GM23338 (cell line): ENCODE results near the gene KIAA1549. TPM values are rescaled to one million over a fixed set of nuclear protein-coding genes. Genes with fewer than 3 reads are reported as not detected.

Experiments used
- ATAC-seq: fragments of 200-7000 bp; cut with Tn5 transposase; 3 replicates; pipeline ENCODE4 v1.9.1; 2020
- DNase-seq: peaks from one replicate; pipeline ENCODE4 v3.0.0-alpha.2; 2015; ENCODE audit warnings: low spot score
- H2AFZ ChIP-seq: fragments of 200-600 bp; sonication (generic); 2 replicates; pipeline ENCODE4 v1.8.0; 2016; ENCODE audit warnings: antibody characterized with exemption, mild to moderate bottlenecking, moderate library complexity
- H3F3A ChIP-seq: fragments of 200-600 bp; sonication (generic); replicated peaks from 2 replicates; pipeline ENCODE4 v1.8.0; 2017; ENCODE audit warnings: antibody characterized with exemption, mixed run types, low read depth
- H3K27ac ChIP-seq: fragments of 200-600 bp; sonication (generic); 2 replicates; pipeline ENCODE4 v1.6.1; 2016; ENCODE audit warnings: low read depth
- H3K27me3 ChIP-seq: fragments of 200-600 bp; sonication (generic); 2 replicates; pipeline ENCODE4 v1.8.0; 2016; ENCODE audit warnings: mild to moderate bottlenecking, mixed run types, moderate library complexity; ENCODE audit not compliant: insufficient read depth
- H3K36me3 ChIP-seq: fragments of 200-600 bp; sonication (generic); 2 replicates; pipeline ENCODE4 v1.8.0; 2016; ENCODE audit warnings: mild to moderate bottlenecking; ENCODE audit not compliant: insufficient read depth
- H3K4me1 ChIP-seq: fragments of 200-600 bp; sonication (generic); 2 replicates; pipeline ENCODE4 v1.8.0; 2016; ENCODE audit warnings: mild to moderate bottlenecking, moderate library complexity; ENCODE audit not compliant: insufficient read depth
- H3K4me2 ChIP-seq: fragments of 200-600 bp; sonication (generic); 2 replicates; pipeline ENCODE4 v1.7.1; 2017; ENCODE audit warnings: mixed run types
- H3K4me3 ChIP-seq: fragments of 200-600 bp; sonication (generic); 2 replicates; pipeline ENCODE4 v1.6.1; 2016; ENCODE audit warnings: mixed run types
- H3K79me2 ChIP-seq: fragments of 200-600 bp; sonication (generic); replicated peaks from 2 replicates; pipeline ENCODE4 v1.8.0; 2017; ENCODE audit warnings: mild to moderate bottlenecking; ENCODE audit not compliant: insufficient read depth
- H3K9me2 ChIP-seq: fragments of 200-600 bp; sonication (generic); 2 replicates; pipeline ENCODE4 v1.8.0; 2017; ENCODE audit not compliant: insufficient read depth
- H4K20me1 ChIP-seq: fragments of 200-600 bp; sonication (generic); replicated peaks from 2 replicates; pipeline ENCODE4 v1.8.0; 2017; ENCODE audit warnings: mild to moderate bottlenecking; ENCODE audit not compliant: insufficient read depth
- H3K27ac Mint-ChIP-seq: 2 replicates; pipeline ENCODE4 v1.8.0; 2020; ENCODE audit warnings: inconsistent platforms, mild to moderate bottlenecking, moderate library complexity, mixed read lengths
- H3K27me3 Mint-ChIP-seq: 3 replicates; pipeline ENCODE4 v1.8.0; 2022; ENCODE audit warnings: low read depth, mild to moderate bottlenecking, moderate library complexity, mixed read lengths, inconsistent platforms; ENCODE audit not compliant: insufficient read depth, poor library complexity
- H3K36me3 Mint-ChIP-seq: 3 replicates; pipeline ENCODE4 v1.8.0; 2021; ENCODE audit warnings: low read depth, mild to moderate bottlenecking, inconsistent platforms, moderate library complexity, mixed read lengths
- H3K4me1 Mint-ChIP-seq: 3 replicates; pipeline ENCODE4 v1.8.0; 2020; ENCODE audit warnings: mild to moderate bottlenecking, inconsistent platforms, mixed read lengths
- H3K4me3 Mint-ChIP-seq: 3 replicates; pipeline ENCODE4 v1.8.0; 2021; ENCODE audit warnings: moderate library complexity, mild to moderate bottlenecking, inconsistent platforms, mixed read lengths
- H3K9me3 Mint-ChIP-seq: 3 replicates; pipeline ENCODE4 v1.8.0; 2020; ENCODE audit warnings: moderate library complexity, mild to moderate bottlenecking, inconsistent platforms, mixed read lengths
- CREB1 ChIP-seq: fragments of 250-450 bp; sonication (Bioruptor Pico); IDR thresholded peaks from 2 replicates; pipeline ENCODE4 v1.5.0; 2020; ENCODE audit warnings: low read depth, mild to moderate bottlenecking, moderate library complexity
- CTCF ChIP-seq, 2 experiments: fragments of 200-600 bp in 1 of 2; sonication (generic) in 1 of 2; conservative IDR thresholded peaks; 2 replicates each; pipeline versions ENCODE4 v1.5.1 to v1.6.1; 2016 to 2017; ENCODE audit warnings: antibody characterized with exemption in 2 of 2, low read depth in 2 of 2, mild to moderate bottlenecking in 2 of 2, moderate library complexity in 1 of 2
- ETS1 ChIP-seq: IDR thresholded peaks from 2 replicates; pipeline ENCODE4 v1.6.1; 2016; ENCODE audit warnings: antibody characterized with exemption
- EZH2 ChIP-seq: fragments of 200-600 bp; sonication (generic); IDR thresholded peaks from one replicate; pipeline ENCODE4 v1.8.0; 2017; ENCODE audit warnings: antibody characterized with exemption, mild to moderate bottlenecking, low read depth; ENCODE audit not compliant: unreplicated experiment
- NANOG ChIP-seq: IDR thresholded peaks from 2 replicates; pipeline ENCODE4 v1.6.1; 2016; ENCODE audit warnings: antibody characterized with exemption, borderline replicate concordance
- REST ChIP-seq: IDR thresholded peaks from one replicate; pipeline ENCODE4 v1.6.1; 2018; ENCODE audit warnings: antibody characterized with exemption; ENCODE audit not compliant: unreplicated experiment
- STAT1 ChIP-seq: IDR thresholded peaks from one replicate; pipeline ENCODE4 v1.6.1; 2016; ENCODE audit warnings: antibody characterized with exemption; ENCODE audit not compliant: unreplicated experiment
- ZNF114 ChIP-seq: fragments of 250-450 bp; sonication (Bioruptor Pico); IDR thresholded peaks from 2 replicates; pipeline ENCODE4 v1.5.0; 2020; ENCODE audit warnings: mild to moderate bottlenecking, moderate library complexity
- ZNF331 ChIP-seq: fragments of 250-450 bp; sonication (Bioruptor Pico); IDR thresholded peaks from 2 replicates; pipeline ENCODE4 v1.5.0; 2020; ENCODE audit warnings: low read depth, mild to moderate bottlenecking, moderate library complexity
- ZNF462 ChIP-seq: fragments of 250-450 bp; sonication (Bioruptor Pico); IDR thresholded peaks from 2 replicates; pipeline ENCODE4 v1.5.0; 2020; ENCODE audit warnings: mild to moderate bottlenecking, moderate library complexity
- polyA plus RNA-seq: library from polyadenylated mRNA; unstranded; fragments of >200 nt; fragmentation: Nextera tagmentation; extraction: Ambion mirVana; gene quantifications from 2 replicates; pipeline ENCODE4 v1.2.1, GENCODE V29; 2016
- total RNA-seq: library from RNA; depleted of rRNA; stranded (reverse); fragments of >200 nt; shearing (Covaris generic); gene quantifications from 2 replicates; pipeline ENCODE4 v1.2.3, GENCODE V29; 2014

The KIAA1549 gene
- total and polyA plus RNA-seq, 2 experiments from 2014 or later, result 3.6 to 13.5 TPM

- TF ChIP-seq ZNF462 (CRISPR knock-in tag) (no peak), ZNF331 (CRISPR knock-in tag) (no peak), EZH2 (no peak), NANOG (no peak), ZNF114 (CRISPR knock-in tag) (no peak), STAT1 (no peak), CTCF (conservative IDR thresholded peaks at IDR 0.05; ENCODE audit: low read depth in 2 of 2) (no peak)
Observed at GRCh38 chr7:138895679-138896078, 85.5 kb downstream of the KIAA1549 start (continued).

GRCh38 chr7:138893258-138893657 is 87.9 kb downstream of the KIAA1549 start:
- Histone ChIP-seq H4K20me1 (no peaks in the 10 kb centered on the region), H3K27ac (no peak overlapping the region), H3K9me2 (no peaks in the 10 kb centered on the region), H3K27me3 (no peaks in the 10 kb centered on the region), H2AFZ (no peak overlapping the region), H3K79me2 (no peaks in the 10 kb centered on the region), H3K4me1 (no peaks in the 10 kb centered on the region), H3K4me3 (no peak overlapping the region), H3F3A (no peaks in the 10 kb centered on the region), H3K36me3 (peaks cover 5% of the 10 kb centered on the region; the same call in 1 of the 2 replicates), H3K4me2 (no peak overlapping the region)
- DNase-seq (no peak), ATAC-seq (no peak)
- Mint-ChIP-seq H3K4me1 (peaks cover 6% of the 10 kb centered on the region; the same call in 2 of the 3 replicates), H3K9me3 (no peaks in the 10 kb centered on the region), H3K27me3 (peaks cover 5% of the 10 kb centered on the region), H3K27ac (0 out of 2 replicates have a peak overlapping the region, but pooled peaks have one; percentile 1), H3K36me3 (peaks cover 29% of the 10 kb centered on the region), H3K4me3 (no peak overlapping the region)
- TF ChIP-seq CTCF (conservative IDR thresholded peaks at IDR 0.05; ENCODE audit: low read depth in 2 of 2) (no peak), ETS1 (no peak), CREB1 (no peak), ZNF114 (CRISPR knock-in tag) (no peak), REST (no peak), ZNF331 (CRISPR knock-in tag) (no peak)
